ENCODE data around the gene NBDY. TPM values are rescaled to one million over a fixed set of nuclear protein-coding genes. Genes with fewer than 3 reads are reported as not detected.
A peak's percentile ranks its signal among the peaks of the same experiment; 100 is the strongest.

Gene NBDY
- total and polyA plus RNA-seq, 2 donors (not counting 3 experiments of a cell fraction or from before 2014, with no cell fraction given), result 33.0 to 57.3 TPM

GRCh38 chrX:56751071-56751470 is 22.0 kb downstream of the NBDY start:
- Histone ChIP-seq H4K20me1 (replicated peaks; ENCODE audit: control insufficient read depth, extremely low read depth, insufficient read depth, low read length) (no peaks in the 10 kb centered on the region), H3K36me3 (ENCODE audit: control insufficient read depth in 2 of 2, extremely low read depth in 1 of 2, insufficient read depth in 2 of 2, low read length in 2 of 2) (peaks cover 0 to 2% of the 10 kb centered on the region in 2 experiments), H3K27me3 (ENCODE audit: control insufficient read depth in 2 of 2, insufficient read depth in 2 of 2, low read length in 2 of 2) (no peaks in the 10 kb centered on the region), H3K9ac (replicated peaks; ENCODE audit: extremely low read depth, insufficient read depth, low read length) (no peak overlapping the region), H3K4me1 (ENCODE audit: control insufficient read depth, extremely low read depth, insufficient read depth, low read length) (peaks cover 6% of the 10 kb centered on the region), H2AFZ (ENCODE audit: low read depth, low read length) (no peak overlapping the region), H3K9me3 (replicated peaks; ENCODE audit: control insufficient read depth, insufficient read depth, low read length) (no peaks in the 10 kb centered on the region), H3K4me2 (ENCODE audit: insufficient read depth, low read length) (peak overlapping the region; percentile 24), H3K9me1 (replicated peaks; ENCODE audit: control insufficient read depth, extremely low read depth, insufficient read depth, low read length) (no peaks in the 10 kb centered on the region), H3K4me3 (replicated peaks in 1 of 3; ENCODE audit: insufficient read depth in 1 of 3, low read depth in 1 of 3, low read length in 3 of 3) (no peak overlapping the region), H3K27ac (ENCODE audit: insufficient read depth, low read depth, low read length) (no peak overlapping the region), H3K79me2 (ENCODE audit: control insufficient read depth, insufficient read depth, low read length) (peaks cover 5% of the 10 kb centered on the region)
- intact Hi-C loops (cut with micrococcal nuclease) (no loop called here), dilution Hi-C loops (cut with MboI; ENCODE audit: extremely low pct_ligation_motif_present, low sequenced_read_pairs) (no loop called here)
- BruUV-seq (replicated peaks), result no TSS peak
- POLR2A ChIA-PET, result no interaction called here
- CTCF ChIA-PET, result no interaction called here
- TF ChIP-seq JUN (IDR thresholded peaks at IDR 0.05; ENCODE audit: borderline replicate concordance, insufficient read depth, insufficient read length, low read depth), result no peak
- no peak for TF ChIP-seq FOS (IDR thresholded peaks at IDR 0.05; ENCODE audit: borderline replicate concordance, insufficient read depth, low read length)
- TF ChIP-seq POLR2A (IDR thresholded peaks at IDR 0.05; ENCODE audit: low read depth, low read length), result no peak
- peak; percentile 32 for DNase-seq (ENCODE audit: low read depth, low spot score)
- no peak for FAIRE-seq

DNA sequence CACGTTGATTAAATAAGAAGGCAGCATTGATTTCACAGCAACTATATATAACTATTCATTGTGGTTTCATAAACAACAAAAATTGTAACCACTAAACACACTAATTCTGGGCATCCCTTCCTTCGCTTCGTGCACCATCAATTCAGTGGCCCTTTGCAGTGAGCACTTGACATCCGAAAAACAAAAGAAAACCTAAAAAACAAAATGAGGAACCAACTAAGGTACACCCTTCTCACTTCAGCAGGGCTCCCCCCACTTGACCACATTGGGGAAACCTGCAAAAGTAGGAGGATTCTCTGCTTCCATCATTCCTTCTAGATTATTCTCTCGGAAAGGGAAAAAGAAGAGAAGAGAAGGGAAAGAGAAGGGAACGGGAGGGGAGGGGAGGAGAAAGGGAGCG is 28.3 kb downstream of the NBDY start:
- intact Hi-C loops (cut with micrococcal nuclease), result no loop called here
- Histone ChIP-seq H3K4me3 (replicated peaks in 1 of 3; ENCODE audit: insufficient read depth in 1 of 3, low read depth in 1 of 3, low read length in 3 of 3) (no peak overlapping the region), H3K9me1 (replicated peaks; ENCODE audit: control insufficient read depth, extremely low read depth, insufficient read depth, low read length) (no peaks in the 10 kb centered on the region), H3K27ac (ENCODE audit: insufficient read depth, low read depth, low read length) (no peak overlapping the region), H3K27me3 (ENCODE audit: control insufficient read depth in 2 of 2, insufficient read depth in 2 of 2, low read length in 2 of 2) (no peaks in the 10 kb centered on the region), H2AFZ (ENCODE audit: low read depth, low read length) (no peak overlapping the region), H3K9ac (replicated peaks; ENCODE audit: extremely low read depth, insufficient read depth, low read length) (no peak overlapping the region), H3K79me2 (ENCODE audit: control insufficient read depth, insufficient read depth, low read length) (no peaks in the 10 kb centered on the region), H3K4me2 (ENCODE audit: insufficient read depth, low read length) (no peak overlapping the region), H3K36me3 (ENCODE audit: control insufficient read depth in 2 of 2, extremely low read depth in 1 of 2, insufficient read depth in 2 of 2, low read length in 2 of 2) (no peaks in the 10 kb centered on the region), H4K20me1 (replicated peaks; ENCODE audit: control insufficient read depth, extremely low read depth, insufficient read depth, low read length) (no peaks in the 10 kb centered on the region), H3K9me3 (replicated peaks; ENCODE audit: control insufficient read depth, insufficient read depth, low read length) (no peaks in the 10 kb centered on the region), H3K4me1 (ENCODE audit: control insufficient read depth, extremely low read depth, insufficient read depth, low read length) (no peaks in the 10 kb centered on the region)
- DNase-seq (ENCODE audit: low read depth, low spot score) (no peak), FAIRE-seq (no peak)
- ChIA-PET POLR2A (no interaction called here), CTCF (no interaction called here)
- dilution Hi-C loops (cut with MboI; ENCODE audit: extremely low pct_ligation_motif_present, low sequenced_read_pairs), result no loop called here
- BruUV-seq (replicated peaks), result no TSS peak
- TF ChIP-seq FOS (IDR thresholded peaks at IDR 0.05; ENCODE audit: borderline replicate concordance, insufficient read depth, low read length) (no peak), EZH2 (IDR thresholded peaks at IDR 0.05; ENCODE audit: borderline replicate concordance, low read depth, low read length, severe bottlenecking) (no peak), JUN (IDR thresholded peaks at IDR 0.05; ENCODE audit: borderline replicate concordance, insufficient read depth, insufficient read length, low read depth) (no peak), GATA2 (IDR thresholded peaks at IDR 0.05; ENCODE audit: insufficient read depth, insufficient read length, low read depth, low read length) (no peak), POLR2AphosphoS5 (IDR thresholded peaks at IDR 0.05; ENCODE audit: insufficient read depth, low read depth, low read length) (no peak), MYC (IDR thresholded peaks at IDR 0.05; ENCODE audit: low read depth, low read length) (no peak), CTCF (IDR thresholded peaks at IDR 0.05; ENCODE audit: extremely low read depth in 1 of 2, insufficient read depth in 1 of 2, low read depth in 1 of 2, low read length in 2 of 2) (no peak)
- TF ChIP-seq, protein P1, sequence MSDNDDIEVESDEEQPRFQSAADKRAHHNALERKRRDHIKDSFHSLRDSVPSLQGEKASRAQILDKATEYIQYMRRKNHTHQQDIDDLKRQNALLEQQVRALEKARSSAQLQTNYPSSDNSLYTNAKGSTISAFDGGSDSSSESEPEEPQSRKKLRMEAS (IDR thresholded peaks at IDR 0.05; ENCODE audit: insufficient read depth, insufficient read length), result no peak
